PC-9 (cell line): ENCODE measurements around the gene SLX4. TPM values are rescaled to one million over a fixed set of nuclear protein-coding genes. Genes with fewer than 3 reads are reported as not detected.

Experiments
- BruUV-seq: library from RNA; stranded (reverse); fragments of 400-500 nt; replicated peaks from 2 replicates; lab custom pipeline; 2021; lab: Mats Ljungman, UMichigan
- CTCF ChIA-PET: fragments of 300-600 bp; sonication (Branson Sonifier 250); formaldehyde crosslinking; loops from one replicate; lab custom pipeline; 2022; ENCODE audit warnings: antibody characterized with exemption; lab: Charles Lee
- POLR2A ChIA-PET: fragments of 300-600 bp; sonication (Branson Sonifier 250); formaldehyde crosslinking; loops from one replicate; lab custom pipeline; 2022; ENCODE audit warnings: antibody characterized with exemption; ENCODE audit not compliant: unreplicated experiment; lab: Charles Lee
- DNase-seq, 2 experiments: peaks; one replicate each; pipeline versions ENCODE4 v3.0.0 to v3.0.0-alpha.2; 2015 to 2022; ENCODE audit warnings: mixed read lengths in 1 of 2
- H2AFZ ChIP-seq: fragments of 200-600 bp; sonication (generic); 2 replicates; pipeline ENCODE4 v1.8.1; 2017; ENCODE audit warnings: antibody characterized with exemption
- H3F3A ChIP-seq: fragments of 200-600 bp; sonication (generic); 2 replicates; pipeline ENCODE4 v1.8.1; 2017; ENCODE audit warnings: antibody characterized with exemption, mild to moderate bottlenecking, low read depth; ENCODE audit not compliant: insufficient read depth
- H3K27ac ChIP-seq: fragments of 200-600 bp; sonication (generic); 2 replicates; pipeline ENCODE4 v1.6.1; 2016; ENCODE audit warnings: mixed run types
- H3K27me3 ChIP-seq: fragments of 200-600 bp; sonication (generic); 2 replicates; pipeline ENCODE4 v1.6.1; 2016; ENCODE audit warnings: low read depth, mixed run types; ENCODE audit not compliant: insufficient read depth
- H3K36me3 ChIP-seq: fragments of 200-600 bp; sonication (generic); 2 replicates; pipeline ENCODE4 v1.6.1; 2016; ENCODE audit warnings: low read depth, mixed run types
- H3K4me1 ChIP-seq: fragments of 200-600 bp; sonication (generic); replicated peaks from 2 replicates; pipeline ENCODE4 v1.6.1; 2016; ENCODE audit warnings: mixed run types; ENCODE audit not compliant: insufficient read depth
- H3K4me2 ChIP-seq: fragments of 200-600 bp; sonication (generic); 2 replicates; pipeline ENCODE4 v1.6.1; 2017; ENCODE audit warnings: mixed run types
- H3K4me3 ChIP-seq: fragments of 200-600 bp; sonication (generic); 2 replicates; pipeline ENCODE4 v1.6.1; 2016; ENCODE audit warnings: mixed run types
- H3K79me2 ChIP-seq: fragments of 200-600 bp; sonication (generic); 2 replicates; pipeline ENCODE4 v1.6.1; 2017; ENCODE audit warnings: low read depth, mixed run types
- H3K9me2 ChIP-seq: fragments of 200-600 bp; sonication (generic); 2 replicates; pipeline ENCODE4 v1.8.1; 2017; ENCODE audit warnings: mild to moderate bottlenecking; ENCODE audit not compliant: insufficient read depth
- H3K9me3 ChIP-seq: fragments of 200-600 bp; sonication (generic); 2 replicates; pipeline ENCODE4 v1.8.1; 2016; ENCODE audit warnings: low read depth; ENCODE audit not compliant: insufficient read depth
- H4K20me1 ChIP-seq: fragments of 200-600 bp; sonication (generic); 2 replicates; pipeline ENCODE4 v1.8.1; 2017; ENCODE audit not compliant: insufficient read depth
- EZH2 ChIP-seq: fragments of 200-600 bp; sonication (generic); IDR thresholded peaks from 2 replicates; pipeline ENCODE4 v1.8.0; 2017; ENCODE audit warnings: antibody characterized with exemption, low read depth
- intact Hi-C: fragments of 100-400 bp; cut with micrococcal nuclease; formaldehyde crosslinking; loops from one replicate; pipeline ENCODE4 v1.10.0; 2022; ENCODE audit not compliant: unreplicated experiment
- total RNA-seq: library from RNA; stranded (reverse); gene quantifications from 2 replicates; pipeline ENCODE4 v1.2.3, GENCODE V29; 2021
- TF ChIP-seq, protein P1 (sequence below): fragments of 200-600 bp; sonication (generic); conservative IDR thresholded peaks from 2 replicates; pipeline ENCODE4 v1.6.1; 2017; ENCODE audit warnings: mixed run types, antibody characterized with exemption, mild to moderate bottlenecking, moderate library complexity

The SLX4 gene
- total RNA-seq, 1 experiment from 2014 or later, result 13.8 TPM

DNA sequence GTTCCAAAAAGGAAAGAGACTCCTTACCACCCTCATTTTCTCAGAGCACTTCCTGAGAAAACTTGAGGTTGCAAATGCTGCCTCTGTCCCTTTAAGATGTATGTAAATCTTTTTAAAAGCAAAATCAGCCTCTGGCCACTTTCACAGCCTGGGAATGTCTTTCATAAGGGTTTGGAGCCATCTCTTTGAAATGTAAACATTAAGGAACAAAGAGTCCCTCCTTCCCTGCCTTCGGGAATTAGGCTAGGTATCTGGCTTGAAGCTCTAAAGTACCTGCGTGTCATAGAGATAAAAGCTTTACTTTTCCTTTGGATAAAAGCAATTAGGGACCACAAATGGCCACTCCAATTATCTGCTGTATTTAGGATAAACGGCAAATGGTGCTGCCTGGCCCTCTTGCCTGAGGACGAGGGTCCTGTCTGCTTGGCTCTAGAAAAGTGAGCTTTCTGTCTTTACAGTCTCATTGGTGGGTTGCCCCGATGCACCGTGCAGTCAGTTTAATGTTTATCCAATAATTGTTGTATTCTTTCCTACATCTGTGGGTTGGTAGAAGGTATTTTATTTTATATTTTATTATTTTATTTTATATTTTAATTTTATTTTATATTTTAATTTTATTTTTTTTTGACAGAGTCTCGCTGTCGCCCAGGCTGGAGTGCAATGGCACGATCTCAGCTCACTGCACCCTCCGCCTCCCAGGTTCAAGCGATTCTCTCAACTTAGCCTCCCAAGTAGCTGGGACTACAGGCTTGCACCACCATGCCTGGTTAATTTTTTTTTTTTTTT lies 58.1 kb downstream of the SLX4 start:
- Histone ChIP-seq H3K9me3 (no peaks in the 10 kb centered on the region), H3K27me3 (peaks cover 33% of the 10 kb centered on the region; the same call in 1 of the 2 replicates), H3K9me2 (no peaks in the 10 kb centered on the region), H3F3A (no peaks in the 10 kb centered on the region), H4K20me1 (no peaks in the 10 kb centered on the region), H3K4me1 (no peaks in the 10 kb centered on the region), H3K79me2 (no peaks in the 10 kb centered on the region), H2AFZ (no peak overlapping the region), H3K27ac (no peak overlapping the region), H3K4me2 (no peak overlapping the region), H3K4me3 (no peak overlapping the region), H3K36me3 (no peaks in the 10 kb centered on the region)
- POLR2A ChIA-PET, result no interaction called here
- no peak for TF ChIP-seq EZH2
- TF ChIP-seq, protein P1, sequence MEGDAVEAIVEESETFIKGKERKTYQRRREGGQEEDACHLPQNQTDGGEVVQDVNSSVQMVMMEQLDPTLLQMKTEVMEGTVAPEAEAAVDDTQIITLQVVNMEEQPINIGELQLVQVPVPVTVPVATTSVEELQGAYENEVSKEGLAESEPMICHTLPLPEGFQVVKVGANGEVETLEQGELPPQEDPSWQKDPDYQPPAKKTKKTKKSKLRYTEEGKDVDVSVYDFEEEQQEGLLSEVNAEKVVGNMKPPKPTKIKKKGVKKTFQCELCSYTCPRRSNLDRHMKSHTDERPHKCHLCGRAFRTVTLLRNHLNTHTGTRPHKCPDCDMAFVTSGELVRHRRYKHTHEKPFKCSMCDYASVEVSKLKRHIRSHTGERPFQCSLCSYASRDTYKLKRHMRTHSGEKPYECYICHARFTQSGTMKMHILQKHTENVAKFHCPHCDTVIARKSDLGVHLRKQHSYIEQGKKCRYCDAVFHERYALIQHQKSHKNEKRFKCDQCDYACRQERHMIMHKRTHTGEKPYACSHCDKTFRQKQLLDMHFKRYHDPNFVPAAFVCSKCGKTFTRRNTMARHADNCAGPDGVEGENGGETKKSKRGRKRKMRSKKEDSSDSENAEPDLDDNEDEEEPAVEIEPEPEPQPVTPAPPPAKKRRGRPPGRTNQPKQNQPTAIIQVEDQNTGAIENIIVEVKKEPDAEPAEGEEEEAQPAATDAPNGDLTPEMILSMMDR, result no peak
- no TSS peak for BruUV-seq
- CTCF ChIA-PET, result no interaction called here
- intact Hi-C loops, result no loop called here
- DNase-seq, result no peak

DNA sequence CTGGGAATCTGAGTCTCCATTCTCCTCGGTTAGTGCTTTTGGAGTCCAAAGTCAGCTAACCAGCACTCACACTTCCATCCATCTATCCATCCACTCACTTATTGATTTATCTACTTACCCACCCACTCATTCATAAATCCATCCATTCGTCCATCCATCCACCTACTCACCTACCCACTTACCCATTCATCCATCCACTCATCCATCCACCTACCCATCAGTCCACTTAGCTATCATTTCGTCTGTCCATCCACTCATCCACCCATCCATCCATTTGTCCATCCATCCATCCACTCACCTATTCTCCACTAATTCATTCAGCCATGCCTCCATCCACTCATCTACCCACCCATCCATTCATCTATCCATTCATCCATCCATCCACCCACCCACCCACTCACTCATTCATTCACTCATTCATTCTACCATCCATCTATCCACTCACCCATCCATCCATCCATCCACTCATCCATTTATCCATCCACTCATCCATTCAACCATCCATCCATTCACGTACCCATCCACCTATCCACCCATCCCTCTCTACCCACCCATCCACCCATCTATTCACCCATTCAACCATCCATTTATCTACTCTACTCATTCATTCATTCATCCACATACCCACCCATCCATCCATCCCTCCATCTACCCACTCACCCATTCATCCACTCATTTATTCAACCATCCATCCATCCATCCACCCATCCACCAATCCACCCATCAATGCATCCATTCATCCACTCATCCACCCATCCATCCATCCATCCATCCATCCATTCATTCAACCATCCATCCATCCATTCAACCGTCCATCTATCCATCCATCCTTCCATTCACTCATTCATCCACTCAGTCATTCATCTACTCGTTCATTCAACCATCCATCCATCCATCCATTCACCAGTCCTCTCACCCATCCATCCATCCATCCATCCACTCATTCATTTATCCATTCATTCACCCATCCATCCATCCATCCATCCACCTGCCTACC lies 60.3 kb downstream of the SLX4 start:
- DNase-seq, result no peak
- TF ChIP-seq EZH2, result no peak
- no peaks in the 10 kb centered on the region for H3K9me3 ChIP-seq
- no peaks in the 10 kb centered on the region for H3K4me1 ChIP-seq
- H3K36me3 ChIP-seq, result no peaks in the 10 kb centered on the region
- H3K4me2 ChIP-seq, result no peak overlapping the region
- H3F3A ChIP-seq, result no peaks in the 10 kb centered on the region
- no peak overlapping the region for H2AFZ ChIP-seq
- H3K4me3 ChIP-seq, result no peak overlapping the region
- intact Hi-C loops, result no loop called here
- H3K9me2 ChIP-seq, result no peaks in the 10 kb centered on the region
- H3K79me2 ChIP-seq, result no peaks in the 10 kb centered on the region
- BruUV-seq, result no TSS peak
- peaks cover 19% of the 10 kb centered on the region for H3K27me3 ChIP-seq
- no peaks in the 10 kb centered on the region for H4K20me1 ChIP-seq
- POLR2A ChIA-PET, result no interaction called here
- H3K27ac ChIP-seq, result no peak overlapping the region
- CTCF ChIA-PET, result no interaction called here

DNA sequence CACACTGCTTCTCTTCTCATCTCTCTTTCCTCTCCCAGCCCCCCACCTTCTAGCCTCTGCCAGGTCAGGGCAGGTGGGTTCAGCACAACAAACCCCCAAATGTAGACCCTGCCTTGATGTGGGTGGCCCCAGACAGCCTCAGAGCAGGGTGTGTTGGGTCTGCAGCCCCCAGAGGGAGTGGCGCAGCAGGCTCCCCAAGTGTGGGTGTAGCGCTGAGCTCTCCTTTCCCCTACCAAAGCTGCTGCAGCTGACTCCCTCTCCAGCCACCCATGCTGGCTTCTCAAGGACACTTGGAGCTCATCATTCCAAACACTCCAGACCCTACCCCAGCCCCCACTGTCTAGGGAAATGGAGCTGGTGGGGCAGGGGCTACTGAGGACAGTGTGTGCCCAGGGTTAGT lies 61.5 kb downstream of the SLX4 start:
- Histone ChIP-seq H4K20me1 (no peaks in the 10 kb centered on the region), H3K27ac (no peak overlapping the region), H3K4me2 (no peak overlapping the region), H3K36me3 (no peaks in the 10 kb centered on the region), H3K27me3 (peaks cover 19% of the 10 kb centered on the region), H3K79me2 (no peaks in the 10 kb centered on the region), H3K4me3 (no peak overlapping the region), H3K9me3 (no peaks in the 10 kb centered on the region), H3K4me1 (no peaks in the 10 kb centered on the region), H3F3A (no peaks in the 10 kb centered on the region), H3K9me2 (no peaks in the 10 kb centered on the region), H2AFZ (no peak overlapping the region)
- POLR2A ChIA-PET, result no interaction called here
- intact Hi-C loops, result no loop called here
- CTCF ChIA-PET, result no interaction called here
- no TSS peak for BruUV-seq
- no peak for DNase-seq
- TF ChIP-seq, protein P1, result no peak
- no peak for TF ChIP-seq EZH2
